Mucosa of descending colon (tissue), 3 donors: ENCODE results near the gene PHF23. TPM values are rescaled to one million over a fixed set of nuclear protein-coding genes. Genes with fewer than 3 reads are reported as not detected.

Experiments
- ATAC-seq: fragments of 200-7000 bp; cut with Tn5 transposase; one replicate; pipeline ENCODE4 v1.9.1; 2020; ENCODE audit warnings: mild to moderate bottlenecking, moderate library complexity
- DNase-seq, 3 donors: peaks; one replicate each; pipeline ENCODE4 v3.0.0-alpha.2; 2020
- H3K36me3 ChIP-seq: fragments of 200-600 bp; one replicate; pipeline ENCODE4 v1.8.0; 2021; ENCODE audit warnings: low read depth, mild to moderate bottlenecking
- H3K4me1 ChIP-seq: fragments of 200-600 bp; one replicate; pipeline ENCODE4 v1.8.0; 2021; ENCODE audit warnings: low read depth, mild to moderate bottlenecking
- H3K4me3 ChIP-seq: fragments of 200-600 bp; one replicate; pipeline ENCODE4 v1.8.0; 2021; ENCODE audit warnings: mild to moderate bottlenecking
- H3K9me3 ChIP-seq: fragments of 200-600 bp; one replicate; pipeline ENCODE4 v1.8.0; 2021; ENCODE audit warnings: mild to moderate bottlenecking
- intact Hi-C, 2 donors: fragments of 100-400 bp; cut with DNase I in 1 of 2; cut with micrococcal nuclease in 1 of 2; formaldehyde crosslinking; loops; one replicate each; pipeline versions ENCODE4 v1.11.0 to v1.11.1; 2022; cut with DNase I, micrococcal nuclease
- total RNA-seq, 3 donors: library from RNA; stranded (reverse); fragmentation: NEBNext Ultra II Directional in 2 of 3; extraction: Animal tissue kit (Norgen Biotek cat#: 25700) in 2 of 3; gene quantifications; one replicate each; pipeline versions ENCODE4 v1.2.1 to v1.2.4, GENCODE V29; 2021 to 2023
- TF ChIP-seq, protein P1 (sequence below): fragments of 200-600 bp; IDR thresholded peaks from one replicate; pipeline ENCODE4 v1.8.0; 2022; ENCODE audit warnings: antibody characterized with exemption, mild to moderate bottlenecking
- donor health status: DM: no; HTN: no; CAD: no; lungs with moderate emphysema.
- donor health status: DM: no; HTN: no; CAD: no.
- donor health status: DM: no; HTN: yes; CAD: no.

Gene PHF23
- total RNA-seq, 3 donors from 2014 or later: 36.0 to 49.8 (median 36.8) TPM

DNA sequence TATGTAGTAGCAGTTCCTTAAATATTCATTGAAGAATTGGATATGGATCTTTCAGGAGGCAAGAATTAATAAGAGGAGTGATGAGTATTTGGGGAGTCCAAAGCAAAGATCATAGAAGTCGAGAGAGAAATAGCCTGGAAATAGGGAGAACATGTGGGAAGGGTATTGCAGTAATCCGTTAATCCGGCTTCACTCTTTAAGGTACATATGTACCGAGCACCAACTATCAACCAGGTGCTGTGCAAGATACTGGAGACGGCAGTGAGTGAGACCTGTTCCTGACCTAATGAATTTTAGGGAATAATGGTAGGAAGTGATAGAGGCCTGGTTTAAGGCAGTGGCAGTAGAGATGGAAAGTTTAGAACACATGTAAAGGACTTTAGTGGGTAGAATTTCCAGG is 13.8 kb upstream of the PHF23 start:
- H3K36me3 ChIP-seq: no peaks in the 10 kb centered on the region
- H3K4me3 ChIP-seq: no peak overlapping the region
- H3K4me1 ChIP-seq: peaks cover 33% of the 10 kb centered on the region
- TF ChIP-seq, protein P1, sequence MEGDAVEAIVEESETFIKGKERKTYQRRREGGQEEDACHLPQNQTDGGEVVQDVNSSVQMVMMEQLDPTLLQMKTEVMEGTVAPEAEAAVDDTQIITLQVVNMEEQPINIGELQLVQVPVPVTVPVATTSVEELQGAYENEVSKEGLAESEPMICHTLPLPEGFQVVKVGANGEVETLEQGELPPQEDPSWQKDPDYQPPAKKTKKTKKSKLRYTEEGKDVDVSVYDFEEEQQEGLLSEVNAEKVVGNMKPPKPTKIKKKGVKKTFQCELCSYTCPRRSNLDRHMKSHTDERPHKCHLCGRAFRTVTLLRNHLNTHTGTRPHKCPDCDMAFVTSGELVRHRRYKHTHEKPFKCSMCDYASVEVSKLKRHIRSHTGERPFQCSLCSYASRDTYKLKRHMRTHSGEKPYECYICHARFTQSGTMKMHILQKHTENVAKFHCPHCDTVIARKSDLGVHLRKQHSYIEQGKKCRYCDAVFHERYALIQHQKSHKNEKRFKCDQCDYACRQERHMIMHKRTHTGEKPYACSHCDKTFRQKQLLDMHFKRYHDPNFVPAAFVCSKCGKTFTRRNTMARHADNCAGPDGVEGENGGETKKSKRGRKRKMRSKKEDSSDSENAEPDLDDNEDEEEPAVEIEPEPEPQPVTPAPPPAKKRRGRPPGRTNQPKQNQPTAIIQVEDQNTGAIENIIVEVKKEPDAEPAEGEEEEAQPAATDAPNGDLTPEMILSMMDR: no peak
- ATAC-seq: no peak
- DNase-seq: no peak
- H3K9me3 ChIP-seq: no peaks in the 10 kb centered on the region
- intact Hi-C loops: no loop called here

DNA sequence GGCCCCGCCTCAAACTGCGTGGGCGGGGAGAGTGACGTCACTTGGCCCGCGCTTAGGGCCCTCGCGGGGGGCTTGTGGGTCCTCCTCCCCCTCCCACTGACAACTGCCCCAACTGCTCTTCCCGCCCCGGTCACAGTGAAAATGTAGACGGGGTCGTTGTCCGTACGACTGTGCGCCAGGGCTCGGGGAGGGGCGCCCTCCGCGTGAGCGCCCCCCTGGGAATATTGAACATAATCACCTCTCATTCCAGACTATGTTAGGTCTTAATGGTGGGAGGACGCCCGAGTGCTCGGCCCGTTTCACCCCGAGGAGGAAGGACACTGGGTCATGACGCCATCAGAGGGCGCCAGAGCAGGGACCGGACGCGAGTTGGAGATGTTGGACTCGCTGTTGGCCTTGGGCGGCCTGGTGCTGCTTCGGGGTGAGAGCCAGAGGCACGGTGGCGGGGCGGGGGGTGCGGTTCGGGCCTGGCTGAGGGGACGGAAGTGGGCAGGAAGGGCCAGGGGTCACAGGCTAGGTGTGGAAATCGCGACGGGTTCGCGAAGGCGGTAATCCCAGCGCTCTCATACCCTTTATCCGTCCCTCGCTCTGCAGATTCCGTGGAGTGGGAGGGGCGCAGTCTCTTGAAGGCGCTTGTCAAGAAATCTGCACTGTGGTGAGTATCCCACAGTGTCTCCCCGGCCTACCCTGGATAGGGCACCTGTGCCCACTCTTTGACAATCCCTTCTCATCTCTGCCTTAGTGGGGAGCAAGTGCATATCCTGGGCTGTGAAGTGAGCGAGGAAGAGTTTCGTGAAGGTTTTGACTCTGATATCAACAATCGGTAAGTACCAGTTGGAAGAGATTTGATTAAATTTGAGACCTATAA is 13.2 kb upstream of the PHF23 start, which contains the start of gene ELP5:
Gene ELP5 (plus strand): TSS at position 40 of the 868 bp plus-strand sequence. CDS start 336 bp downstream, at position 376.
- peaks cover 27% of the 10 kb centered on the region for H3K4me1 ChIP-seq
- peak within 1 kb of the TSS; percentile 85 for H3K4me3 ChIP-seq
- peak; percentile 96 to 97 (median 96) for DNase-seq
- intact Hi-C loops: no loop called here
- no peaks in the 10 kb centered on the region for H3K9me3 ChIP-seq
- TF ChIP-seq, protein P1: peak; percentile 45
- H3K36me3 ChIP-seq: no peaks in the 10 kb centered on the region
- ATAC-seq: peak; percentile 78

GRCh38 chr17:7251661-7252175 is 12.5 kb upstream of the PHF23 start, which contains the start of gene CTDNEP1:
Gene CTDNEP1, minus strand, starts transcription at chr17:7251734. Its CDS starts 438 bp downstream, at chr17:7251296.
- TF ChIP-seq, protein P1: no peak
- intact Hi-C loops: no loop called here
- Histone ChIP-seq H3K4me3 (peak within 1 kb of the TSS; percentile 85), H3K36me3 (no peaks in the 10 kb centered on the region), H3K9me3 (no peaks in the 10 kb centered on the region), H3K4me1 (peaks cover 24% of the 10 kb centered on the region)
- DNase-seq (peak; percentile 98 to 99 (median 98)), ATAC-seq (peak; percentile 82)

GRCh38 chr17:7250695-7251627 is 11.7 kb upstream of the PHF23 start:
- TF ChIP-seq, protein P1: no peak
- Histone ChIP-seq H3K9me3 (no peaks in the 10 kb centered on the region), H3K4me1 (peaks cover 24% of the 10 kb centered on the region), H3K4me3 (peak overlapping the region; percentile 85), H3K36me3 (no peaks in the 10 kb centered on the region)
- peak; percentile 0 for ATAC-seq
- intact Hi-C loops: no loop called here
- DNase-seq: peak; percentile 57 to 77 (median 66)

DNA sequence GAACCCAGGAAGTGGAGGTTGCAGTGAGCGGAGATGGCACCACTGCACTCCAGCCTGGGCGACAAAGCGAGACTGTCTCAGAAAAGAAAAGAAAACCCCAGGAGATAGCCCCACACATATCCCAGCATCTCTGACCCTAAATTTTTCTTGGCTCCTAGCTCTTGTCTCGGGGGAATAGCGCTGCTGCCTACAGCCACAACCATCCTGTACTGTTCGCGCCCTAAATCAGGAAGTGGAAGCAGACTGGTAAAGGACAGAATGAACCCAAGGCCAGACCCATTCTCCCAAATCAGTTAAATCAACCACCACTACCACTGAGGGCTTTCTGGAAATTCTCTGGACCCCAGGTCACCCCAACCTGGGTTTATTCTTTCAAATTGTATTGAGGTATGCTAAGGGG is 10.6 kb upstream of the PHF23 start:
- H3K36me3 ChIP-seq: no peaks in the 10 kb centered on the region
- intact Hi-C loops: no loop called here
- TF ChIP-seq, protein P1: no peak
- H3K4me1 ChIP-seq: peaks cover 24% of the 10 kb centered on the region
- ATAC-seq (no peak), DNase-seq (no peak)
- H3K9me3 ChIP-seq: no peaks in the 10 kb centered on the region
- no peak overlapping the region for H3K4me3 ChIP-seq
